HepG2 (cell line): Measurements from ENCODE around the gene CTNNAL1. TPM values are rescaled to one million over a fixed set of nuclear protein-coding genes. Genes with fewer than 3 reads are reported as not detected.

Source experiments
- ELF3 ChIP-seq: IDR thresholded peaks from 2 replicates; pipeline ENCODE4 v1.6.1; 2016; ENCODE audit warnings: missing genetic modification reagents, missing compliant biosample characterization
- FOXK1 ChIP-seq: sonication (generic); formaldehyde crosslinking; IDR thresholded peaks from 2 replicates; pipeline ENCODE4 v1.4.0; 2020; ENCODE audit warnings: low read depth, missing genetic modification reagents, borderline replicate concordance
- FOXO1 ChIP-seq: sonication (generic); formaldehyde crosslinking; IDR thresholded peaks from 2 replicates; pipeline ENCODE4 v1.4.0; 2020; ENCODE audit warnings: missing genetic modification reagents
- JDP2 ChIP-seq: sonication (generic); formaldehyde crosslinking; IDR thresholded peaks from 2 replicates; pipeline ENCODE4 v1.8.1; 2022; ENCODE audit warnings: missing genetic modification reagents, borderline replicate concordance
- KDM1A ChIP-seq: IDR thresholded peaks from 2 replicates; pipeline ENCODE4 v1.6.1; 2016; ENCODE audit warnings: missing compliant biosample characterization
- MIER3 ChIP-seq: IDR thresholded peaks from 2 replicates; pipeline ENCODE4 v1.6.1; 2016; ENCODE audit warnings: missing compliant biosample characterization, borderline replicate concordance
- NFYB ChIP-seq: sonication (generic); formaldehyde crosslinking; IDR thresholded peaks from 2 replicates; pipeline ENCODE4 v1.4.0; 2020; ENCODE audit warnings: missing genetic modification reagents
- POLR2G ChIP-seq: fragments of 200-400 bp; formaldehyde crosslinking; IDR thresholded peaks from 2 replicates; pipeline ENCODE4 v1.6.1; 2018; ENCODE audit warnings: mild to moderate bottlenecking, low read depth, low read length, moderate library complexity
- RAD21 ChIP-seq: fragments of 450-650 bp; formaldehyde crosslinking; IDR thresholded peaks from 2 replicates; pipeline ENCODE4 v1.5.0; 2020; ENCODE audit warnings: mild to moderate bottlenecking
- SIN3A ChIP-seq: IDR thresholded peaks from 2 replicates; pipeline ENCODE4 v1.6.1; 2011; ENCODE audit warnings: low read depth, mild to moderate bottlenecking, control low read depth, low read length, borderline replicate concordance
- TOPORS ChIP-seq: sonication (generic); formaldehyde crosslinking; IDR thresholded peaks from 2 replicates; pipeline ENCODE4 v1.8.0; 2023; ENCODE audit warnings: mild to moderate bottlenecking, missing genetic modification reagents
- ZNF292 ChIP-seq: sonication (generic); formaldehyde crosslinking; IDR thresholded peaks from 2 replicates; pipeline ENCODE4 v1.8.1; 2022; ENCODE audit warnings: mild to moderate bottlenecking, low read depth, missing genetic modification reagents, borderline replicate concordance
- ZNF430 ChIP-seq: sonication (generic); formaldehyde crosslinking; IDR thresholded peaks from 2 replicates; pipeline ENCODE4 v1.9.0; 2021; ENCODE audit warnings: mild to moderate bottlenecking, missing genetic modification reagents
- ZNF816 ChIP-seq: sonication (generic); formaldehyde crosslinking; IDR thresholded peaks from 2 replicates; pipeline ENCODE4 v1.8.0; 2022; ENCODE audit warnings: missing genetic modification reagents, mild to moderate bottlenecking, borderline replicate concordance
- ZNF879 ChIP-seq: sonication (generic); formaldehyde crosslinking; IDR thresholded peaks from 2 replicates; pipeline ENCODE4 v1.8.1; 2023; ENCODE audit warnings: missing genetic modification reagents
- ZSCAN21 ChIP-seq: sonication (generic); formaldehyde crosslinking; IDR thresholded peaks from 2 replicates; pipeline ENCODE4 v1.8.0; 2022; ENCODE audit warnings: mild to moderate bottlenecking, missing genetic modification reagents, moderate library complexity, borderline replicate concordance
- ZZZ3 ChIP-seq: sonication (generic); formaldehyde crosslinking; IDR thresholded peaks from 2 replicates; pipeline ENCODE4 v1.4.0; 2020; ENCODE audit warnings: missing genetic modification reagents, mild to moderate bottlenecking, borderline replicate concordance
- polyA plus RNA-seq, 8 experiments: library from polyadenylated mRNA; depleted of rRNA in 3 of 8; stranded (reverse) in 7 of 8; unstranded in 1 of 8; fragments of >200 nt; fragmentation: Illumina TruSeq in 4 of 8; extraction: Trizol in 4 of 8; gene quantifications; 2 replicates each; pipeline versions ENCODE4 v1.2.1 to v1.2.3, GENCODE V29; 2011 to 2016; ENCODE audit warnings: low read depth in 4 of 8, missing spikeins in 1 of 8, mixed read lengths in 1 of 8; ENCODE audit not compliant: insufficient read depth in 1 of 8
- total RNA-seq, 5 experiments: library from RNA; depleted of rRNA; stranded (reverse); fragments of >200 nt; fragmentation: Illumina TruSeq; extraction: Trizol; gene quantifications; 2 replicates each; pipeline ENCODE4 v1.2.3, GENCODE V29; 2016; ENCODE audit warnings: low read depth in 1 of 5
- TF ChIP-seq, protein P1 (sequence below): sonication (generic); formaldehyde crosslinking; IDR thresholded peaks from 2 replicates; pipeline ENCODE4 v1.4.0; 2020; ENCODE audit warnings: missing genetic modification reagents
- TF ChIP-seq, protein P2 (sequence below): sonication (generic); formaldehyde crosslinking; IDR thresholded peaks from 2 replicates; pipeline ENCODE4 v1.9.0; 2022; ENCODE audit warnings: missing genetic modification reagents, mild to moderate bottlenecking, borderline replicate concordance
- TF ChIP-seq, protein P3 (sequence below), 2 experiments: sonication (generic) in 1 of 2; formaldehyde crosslinking in 1 of 2; IDR thresholded peaks; 2 replicates each; pipeline versions ENCODE4 v1.4.0 to v1.6.1; 2016 to 2020; ENCODE audit warnings: borderline replicate concordance in 1 of 2, low read depth in 1 of 2, mild to moderate bottlenecking in 1 of 2, missing genetic modification reagents in 1 of 2

Gene CTNNAL1
- total and polyA plus RNA-seq, 2 of the 13 experiments (the other 11 are each of a cell fraction or from before 2014, with no cell fraction given) = 32.0 to 162 TPM

DNA sequence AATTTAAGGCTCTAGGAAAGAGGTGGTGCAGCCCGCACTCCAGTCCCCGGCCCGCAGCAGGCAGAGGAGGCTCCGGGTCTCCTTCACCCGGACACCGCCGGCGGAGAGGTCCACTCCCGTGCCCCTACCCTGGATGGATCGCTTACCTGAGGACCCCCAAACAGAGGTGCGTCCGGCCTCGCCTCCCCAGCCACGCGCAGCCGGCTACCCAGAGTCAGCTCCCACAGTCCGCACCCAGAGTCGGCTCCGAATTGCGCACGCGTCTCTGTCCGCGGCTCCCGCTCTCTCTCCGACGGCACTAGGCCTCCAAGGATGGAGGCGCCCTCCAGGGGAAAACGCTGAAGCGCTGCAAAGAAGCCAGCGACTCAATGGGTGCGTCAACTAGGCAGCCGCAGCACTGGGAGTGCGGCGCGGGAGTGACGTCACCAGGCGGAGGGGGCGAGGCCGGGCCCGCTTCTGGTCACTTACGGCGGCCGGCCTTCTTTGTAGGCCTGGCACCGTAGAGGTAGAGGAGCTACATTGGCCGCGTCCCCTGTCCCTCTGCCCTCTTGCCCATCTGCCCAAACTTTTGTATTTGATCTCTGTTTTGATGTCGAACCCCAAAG, 79.5 kb downstream of the CTNNAL1 start, which contains the start of gene ELP1 (continued):
- TF ChIP-seq, protein P1, sequence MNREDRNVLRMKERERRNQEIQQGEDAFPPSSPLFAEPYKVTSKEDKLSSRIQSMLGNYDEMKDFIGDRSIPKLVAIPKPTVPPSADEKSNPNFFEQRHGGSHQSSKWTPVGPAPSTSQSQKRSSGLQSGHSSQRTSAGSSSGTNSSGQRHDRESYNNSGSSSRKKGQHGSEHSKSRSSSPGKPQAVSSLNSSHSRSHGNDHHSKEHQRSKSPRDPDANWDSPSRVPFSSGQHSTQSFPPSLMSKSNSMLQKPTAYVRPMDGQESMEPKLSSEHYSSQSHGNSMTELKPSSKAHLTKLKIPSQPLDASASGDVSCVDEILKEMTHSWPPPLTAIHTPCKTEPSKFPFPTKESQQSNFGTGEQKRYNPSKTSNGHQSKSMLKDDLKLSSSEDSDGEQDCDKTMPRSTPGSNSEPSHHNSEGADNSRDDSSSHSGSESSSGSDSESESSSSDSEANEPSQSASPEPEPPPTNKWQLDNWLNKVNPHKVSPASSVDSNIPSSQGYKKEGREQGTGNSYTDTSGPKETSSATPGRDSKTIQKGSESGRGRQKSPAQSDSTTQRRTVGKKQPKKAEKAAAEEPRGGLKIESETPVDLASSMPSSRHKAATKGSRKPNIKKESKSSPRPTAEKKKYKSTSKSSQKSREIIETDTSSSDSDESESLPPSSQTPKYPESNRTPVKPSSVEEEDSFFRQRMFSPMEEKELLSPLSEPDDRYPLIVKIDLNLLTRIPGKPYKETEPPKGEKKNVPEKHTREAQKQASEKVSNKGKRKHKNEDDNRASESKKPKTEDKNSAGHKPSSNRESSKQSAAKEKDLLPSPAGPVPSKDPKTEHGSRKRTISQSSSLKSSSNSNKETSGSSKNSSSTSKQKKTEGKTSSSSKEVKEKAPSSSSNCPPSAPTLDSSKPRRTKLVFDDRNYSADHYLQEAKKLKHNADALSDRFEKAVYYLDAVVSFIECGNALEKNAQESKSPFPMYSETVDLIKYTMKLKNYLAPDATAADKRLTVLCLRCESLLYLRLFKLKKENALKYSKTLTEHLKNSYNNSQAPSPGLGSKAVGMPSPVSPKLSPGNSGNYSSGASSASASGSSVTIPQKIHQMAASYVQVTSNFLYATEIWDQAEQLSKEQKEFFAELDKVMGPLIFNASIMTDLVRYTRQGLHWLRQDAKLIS = peak; percentile 69; the same call in 1 of the 2 replicates
- 0 out of 2 replicates have a peak, but pooled peaks have one; percentile 27 for TF ChIP-seq ZNF430 (CRISPR knock-in tag)
- TF ChIP-seq JDP2 (CRISPR knock-in tag) = no peak
- 0 out of 2 replicates have a peak, but pooled peaks have one; percentile 53 for TF ChIP-seq ZNF879
- no peak; the same call in 1 of the 2 replicates for TF ChIP-seq ZSCAN21 (CRISPR knock-in tag)
- peak; percentile 50 for TF ChIP-seq FOXO1 (CRISPR knock-in tag)
- TF ChIP-seq RAD21 (CRISPR knock-in tag) = peak; percentile 78
- TF ChIP-seq TOPORS (CRISPR knock-in tag) = no peak
- TF ChIP-seq, protein P2, sequence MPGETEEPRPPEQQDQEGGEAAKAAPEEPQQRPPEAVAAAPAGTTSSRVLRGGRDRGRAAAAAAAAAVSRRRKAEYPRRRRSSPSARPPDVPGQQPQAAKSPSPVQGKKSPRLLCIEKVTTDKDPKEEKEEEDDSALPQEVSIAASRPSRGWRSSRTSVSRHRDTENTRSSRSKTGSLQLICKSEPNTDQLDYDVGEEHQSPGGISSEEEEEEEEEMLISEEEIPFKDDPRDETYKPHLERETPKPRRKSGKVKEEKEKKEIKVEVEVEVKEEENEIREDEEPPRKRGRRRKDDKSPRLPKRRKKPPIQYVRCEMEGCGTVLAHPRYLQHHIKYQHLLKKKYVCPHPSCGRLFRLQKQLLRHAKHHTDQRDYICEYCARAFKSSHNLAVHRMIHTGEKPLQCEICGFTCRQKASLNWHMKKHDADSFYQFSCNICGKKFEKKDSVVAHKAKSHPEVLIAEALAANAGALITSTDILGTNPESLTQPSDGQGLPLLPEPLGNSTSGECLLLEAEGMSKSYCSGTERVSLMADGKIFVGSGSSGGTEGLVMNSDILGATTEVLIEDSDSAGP (CRISPR knock-in tag) = peak; percentile 95
- 0 out of 2 replicates have a peak, but pooled peaks have one; percentile 20 for TF ChIP-seq FOXK1 (CRISPR knock-in tag)
- peak; percentile 74 for TF ChIP-seq ZNF292
- 0 out of 2 replicates have a peak, but pooled peaks have one; percentile 45 for TF ChIP-seq KDM1A (CRISPR knock-in tag)
- TF ChIP-seq SIN3A = 0 out of 2 replicates have a peak, but pooled peaks have one; percentile 31
- TF ChIP-seq MIER3 (CRISPR knock-in tag) = peak; percentile 72
- TF ChIP-seq, protein P3, sequence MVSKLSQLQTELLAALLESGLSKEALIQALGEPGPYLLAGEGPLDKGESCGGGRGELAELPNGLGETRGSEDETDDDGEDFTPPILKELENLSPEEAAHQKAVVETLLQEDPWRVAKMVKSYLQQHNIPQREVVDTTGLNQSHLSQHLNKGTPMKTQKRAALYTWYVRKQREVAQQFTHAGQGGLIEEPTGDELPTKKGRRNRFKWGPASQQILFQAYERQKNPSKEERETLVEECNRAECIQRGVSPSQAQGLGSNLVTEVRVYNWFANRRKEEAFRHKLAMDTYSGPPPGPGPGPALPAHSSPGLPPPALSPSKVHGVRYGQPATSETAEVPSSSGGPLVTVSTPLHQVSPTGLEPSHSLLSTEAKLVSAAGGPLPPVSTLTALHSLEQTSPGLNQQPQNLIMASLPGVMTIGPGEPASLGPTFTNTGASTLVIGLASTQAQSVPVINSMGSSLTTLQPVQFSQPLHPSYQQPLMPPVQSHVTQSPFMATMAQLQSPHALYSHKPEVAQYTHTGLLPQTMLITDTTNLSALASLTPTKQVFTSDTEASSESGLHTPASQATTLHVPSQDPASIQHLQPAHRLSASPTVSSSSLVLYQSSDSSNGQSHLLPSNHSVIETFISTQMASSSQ (IDR thresholded peaks at IDR 0.05; ENCODE audit: low read depth) = no peak
- TF ChIP-seq, protein P3 (CRISPR knock-in tag; IDR thresholded peaks at IDR 0.05; ENCODE audit: borderline replicate concordance) = peak; percentile 54; the same call in 1 of the 2 replicates
- TF ChIP-seq ZNF816 (CRISPR knock-in tag) = no peak; the same call in 1 of the 2 replicates
- TF ChIP-seq ELF3 = peak; percentile 38; the same call in 1 of the 2 replicates
- TF ChIP-seq POLR2G = peak; percentile 83
- TF ChIP-seq NFYB (CRISPR knock-in tag) = no peak
- TF ChIP-seq ZZZ3 (CRISPR knock-in tag) = peak; percentile 83; the same call in 1 of the 2 replicates
